GM21576 (cell line): ENCODE data around the gene PDCD4.

ENCODE experiments used
- ATAC-seq: cut with Tn5 transposase; IDR thresholded peaks from one replicate; pipeline ENCODE4 v1.9.1; 2021; ENCODE audit warnings: mild to moderate bottlenecking, moderate library complexity; ENCODE audit not compliant: unreplicated experiment

PDCD4 gene

DNA sequence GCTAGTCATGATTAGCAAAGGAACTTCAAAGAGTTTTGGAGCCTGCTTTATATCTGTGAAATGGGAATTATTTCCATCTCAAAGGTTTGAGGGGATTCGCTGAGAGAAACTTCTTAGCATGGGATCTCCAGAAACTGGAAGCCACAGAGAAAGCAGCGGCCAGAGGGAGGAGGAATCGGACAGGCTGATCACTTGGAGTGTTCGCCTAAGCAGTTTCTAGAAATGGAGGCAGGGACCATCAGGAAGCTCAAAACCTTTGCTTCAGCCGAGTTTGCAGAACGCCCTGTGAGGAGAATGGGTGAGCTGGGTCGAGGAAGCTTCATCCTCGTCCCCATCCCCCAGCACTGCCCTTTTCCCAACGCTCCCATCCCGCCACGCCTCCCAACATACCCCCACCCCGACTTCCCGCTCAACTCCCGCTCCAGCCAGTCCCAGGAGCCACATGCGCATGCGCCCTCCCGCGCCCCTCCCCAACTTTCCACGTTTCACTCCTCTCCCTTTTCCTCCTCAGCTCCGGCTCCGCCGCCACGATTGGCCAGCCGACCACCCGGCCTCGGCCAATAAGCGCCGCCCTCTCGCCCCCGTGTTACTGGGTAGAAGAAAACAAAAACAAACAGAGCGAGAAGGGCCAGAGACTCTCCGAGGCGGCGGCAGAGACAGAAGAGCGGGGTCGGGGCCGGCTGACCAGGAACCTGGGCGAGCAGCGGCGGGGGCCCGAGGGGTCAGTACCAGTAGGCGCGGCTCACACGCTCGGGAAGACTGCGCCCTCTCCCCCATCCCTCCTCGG is at the start of gene PDCD4:
TSS of gene PDCD4 (plus strand) at position 631 of the 787 bp plus-strand sequence. CDS start 4,100 bp downstream, outside the sequence.
- ATAC-seq: peak; percentile 67

- ATAC-seq: no peak
These were observed 49.6 kb upstream of the PDCD4 start for GRCh38 chr10:110822035-110822711.

DNA sequence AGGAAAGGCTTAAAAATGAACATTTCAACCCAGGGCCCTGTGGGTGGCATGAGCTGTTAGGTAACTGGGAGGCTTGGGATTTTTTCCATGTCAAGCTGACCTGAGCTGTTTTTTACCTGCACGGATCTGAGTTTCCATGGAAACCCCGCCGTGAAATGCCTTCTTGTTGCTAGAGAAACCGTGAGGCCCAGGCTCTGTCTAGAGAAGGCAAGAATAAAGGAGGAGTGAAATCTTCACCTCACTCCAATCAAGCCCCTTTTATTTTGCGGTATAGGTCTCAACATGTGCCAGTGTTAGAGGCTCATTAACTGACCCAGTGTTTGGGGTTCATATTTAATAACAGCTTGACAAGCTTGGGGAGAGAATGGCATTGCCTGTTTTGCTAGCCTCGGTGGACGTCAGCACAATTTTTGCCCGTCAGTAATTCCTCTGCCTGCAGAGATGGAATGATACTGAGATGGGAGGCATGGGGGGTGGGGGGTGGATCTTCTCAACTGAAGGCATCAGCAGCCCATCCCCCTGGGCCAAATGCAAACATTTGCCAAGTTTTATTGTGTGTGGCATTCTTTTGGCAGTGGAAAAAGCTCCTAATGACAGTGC is 48.9 kb upstream of the PDCD4 start:
- ATAC-seq: no peak

GRCh38 chr10:110824152-110824441 is 47.6 kb upstream of the PDCD4 start:
- no peak for ATAC-seq

DNA sequence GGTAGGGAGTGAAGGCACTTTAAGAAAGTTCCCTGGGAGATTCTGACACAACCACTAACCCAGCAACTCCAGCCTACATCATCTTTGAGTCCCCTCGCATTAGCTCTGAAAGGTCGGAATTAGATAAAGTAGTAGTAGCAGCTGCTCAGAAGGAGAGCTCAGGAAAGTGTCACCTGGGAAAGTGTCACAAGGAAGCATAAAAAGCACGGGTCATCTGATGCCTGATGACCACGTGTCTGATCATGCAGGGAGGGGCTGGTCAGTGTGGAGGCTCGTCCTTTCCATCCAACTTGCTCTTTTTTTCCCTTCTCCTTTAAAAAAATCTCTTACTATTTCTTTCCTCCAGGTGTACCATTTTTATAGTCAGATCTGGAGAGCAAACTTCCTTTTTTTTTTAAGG is 47.1 kb upstream of the PDCD4 start:
- ATAC-seq: no peak

GRCh38 chr10:110825508-110825907 is 46.2 kb upstream of the PDCD4 start:
- ATAC-seq: no peak

DNA sequence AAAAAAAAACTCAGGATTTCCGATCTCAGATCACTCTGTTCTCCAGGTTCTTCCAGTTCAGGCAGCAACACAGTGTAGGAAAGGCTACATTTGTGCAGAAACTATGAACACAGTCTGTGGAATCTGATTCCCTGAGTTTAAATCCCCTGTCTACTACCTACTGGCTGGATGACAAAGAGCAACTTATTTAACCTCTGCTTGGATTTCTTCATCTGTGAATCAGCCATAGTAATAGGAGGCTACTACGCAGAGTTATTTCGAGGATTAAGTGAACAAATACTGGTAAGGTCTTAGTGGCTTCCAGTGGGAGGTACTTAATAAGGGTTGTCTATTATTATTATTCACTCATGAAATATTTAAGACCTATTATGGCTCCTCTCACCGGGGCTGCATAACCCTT is 44.3 kb upstream of the PDCD4 start:
- ATAC-seq: no peak

- no peak for ATAC-seq
These were observed 43.9 kb upstream of the PDCD4 start for GRCh38 chr10:110827875-110828274.

DNA sequence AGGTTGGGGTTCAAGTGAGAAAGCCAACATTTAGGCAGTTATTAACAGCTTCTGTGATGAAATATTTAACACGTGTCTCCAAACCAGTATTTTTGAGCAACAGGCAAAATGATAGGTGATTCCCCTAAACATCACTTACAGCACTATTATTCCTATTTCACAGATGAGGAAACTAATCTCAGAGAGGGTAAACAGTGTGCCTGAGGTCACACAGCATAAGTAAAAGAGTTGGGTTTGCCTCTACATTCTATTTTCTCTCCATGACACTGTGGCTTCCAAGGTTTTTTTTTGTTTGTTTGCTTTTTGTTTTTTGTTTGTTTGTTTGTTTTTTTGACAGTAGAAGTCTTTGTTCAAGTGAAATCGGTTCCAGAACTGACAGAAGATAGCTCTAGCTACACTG is 43.2 kb upstream of the PDCD4 start:
- ATAC-seq: no peak

- no peak for ATAC-seq
These were observed 41.9 kb upstream of the PDCD4 start for GRCh38 chr10:110829721-110830410.

DNA sequence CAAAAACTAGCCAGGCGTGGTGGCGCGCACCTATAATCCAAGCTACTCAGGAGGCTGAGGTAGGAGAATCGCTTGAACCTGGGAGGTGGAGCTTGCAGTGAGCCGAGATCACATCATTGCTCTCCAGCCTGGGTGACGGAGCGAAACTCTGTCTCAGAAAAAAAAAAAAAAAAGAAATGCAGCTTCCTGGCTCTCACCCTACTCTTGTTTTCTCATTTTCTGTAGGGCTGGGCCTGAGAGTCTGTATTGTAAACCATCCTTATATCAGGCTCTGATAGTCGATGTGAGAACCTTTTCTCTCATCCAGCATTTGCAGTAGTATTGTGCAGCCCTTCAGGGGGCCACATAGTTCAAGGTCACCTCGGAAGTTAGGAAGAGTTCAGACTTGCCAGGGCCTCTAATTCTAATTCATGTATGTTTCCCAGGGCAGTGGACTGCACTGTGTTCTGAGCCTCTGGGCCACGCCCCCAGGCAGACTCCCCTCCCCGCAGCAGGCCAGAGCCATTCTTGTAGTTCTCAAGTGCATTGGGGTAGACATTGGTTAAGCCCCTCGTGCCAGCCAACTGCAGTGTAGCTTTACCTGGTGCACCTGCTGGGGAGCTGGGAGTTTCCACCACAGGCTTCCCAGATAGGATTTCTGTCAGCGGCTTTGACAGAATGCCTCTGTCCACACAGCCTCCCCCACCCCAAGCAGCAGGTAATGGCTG is 38.3 kb upstream of the PDCD4 start:
- ATAC-seq: no peak

- ATAC-seq: no peak
These were observed 37.6 kb upstream of the PDCD4 start for GRCh38 chr10:110833941-110834628.

DNA sequence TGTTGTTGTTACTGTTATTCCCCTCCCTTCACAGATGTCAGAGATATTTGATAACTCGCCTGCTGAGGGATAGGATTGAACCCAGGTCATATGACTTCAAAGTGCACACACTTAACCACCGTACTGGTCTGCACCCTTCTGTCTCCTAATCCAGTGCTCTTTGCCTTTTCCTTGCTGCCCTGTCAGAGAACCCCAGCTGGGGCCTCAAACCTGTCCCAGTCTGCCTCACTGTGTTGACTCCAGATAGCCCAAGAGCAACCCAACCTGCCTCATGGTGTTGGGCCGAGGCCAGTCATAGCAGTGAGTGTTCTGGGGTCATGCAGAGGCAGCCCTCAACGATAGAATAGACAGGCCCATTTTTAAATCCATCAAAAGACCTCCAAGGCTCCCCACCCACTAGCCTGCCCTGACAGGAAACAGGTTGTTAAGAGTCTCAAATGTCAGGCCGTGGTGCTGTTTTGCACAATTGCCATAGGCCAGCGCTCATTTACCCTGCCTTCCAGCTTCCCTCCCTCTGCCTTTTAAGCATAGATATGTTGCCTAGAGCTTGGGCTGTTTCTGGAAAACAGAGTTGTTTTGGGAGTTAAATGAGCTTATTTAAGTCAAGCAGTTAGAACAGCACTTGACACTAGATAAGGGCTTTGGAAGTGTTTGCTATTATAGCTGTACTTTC is 37.0 kb upstream of the PDCD4 start:
- ATAC-seq: no peak

GRCh38 chr10:110835841-110836240 is 35.9 kb upstream of the PDCD4 start:
- ATAC-seq: no peak

GRCh38 chr10:110836706-110837105 is 35.0 kb upstream of the PDCD4 start:
- no peak for ATAC-seq

GRCh38 chr10:110837418-110838171 is 34.1 kb upstream of the PDCD4 start:
- ATAC-seq: no peak

- ATAC-seq: no peak
These were observed 31.4 kb upstream of the PDCD4 start for GRCh38 chr10:110840225-110840922.

GRCh38 chr10:110840923-110841428 is 30.8 kb upstream of the PDCD4 start:
- no peak for ATAC-seq
